Upper lobe of left lung (tissue), 6 donors: ENCODE measurements around the gene UBASH3B. TPM values are rescaled to one million over a fixed set of nuclear protein-coding genes. Genes with fewer than 3 reads are reported as not detected.

Experiments
- ATAC-seq, 2 donors: fragments of 200-7000 bp; cut with Tn5 transposase; one replicate each; pipeline ENCODE4 v1.9.1; 2022; ENCODE audit warnings: mild to moderate bottlenecking in 2 of 2, moderate library complexity in 2 of 2; ENCODE audit not compliant: low FRiP score in 2 of 2
- DNase-seq, 2 donors: peaks; one replicate each; pipeline ENCODE4 v3.0.0-alpha.2; 2019 to 2020
- H3K27ac ChIP-seq, 4 donors: fragments of 200-600 bp; sonication (generic); one replicate each; pipeline ENCODE4 v1.5.1; 2016 to 2019
- H3K27me3 ChIP-seq, 4 donors: fragments of 200-600 bp; sonication (generic); one replicate each; pipeline ENCODE4 v1.5.1; 2017 to 2019
- H3K36me3 ChIP-seq, 4 donors: fragments of 200-600 bp; sonication (generic); one replicate each; pipeline ENCODE4 v1.5.1; 2016 to 2019
- H3K4me1 ChIP-seq, 4 donors: fragments of 200-600 bp; sonication (generic); one replicate each; pipeline ENCODE4 v1.5.1; 2018 to 2019
- H3K4me3 ChIP-seq, 4 donors: fragments of 200-600 bp; sonication (generic); one replicate each; pipeline ENCODE4 v1.5.1; 2017 to 2019; ENCODE audit warnings: mild to moderate bottlenecking in 2 of 4, moderate library complexity in 1 of 4
- H3K9me3 ChIP-seq, 4 donors: fragments of 200-600 bp; sonication (generic); one replicate each; pipeline ENCODE4 v1.5.1; 2018 to 2019
- CTCF ChIP-seq, 6 experiments: fragments of 450-650 bp in 4 of 6; fragments of 200-600 bp in 2 of 6; sonication (generic) in 2 of 6; IDR thresholded peaks; one replicate each; pipeline ENCODE4 v1.5.1; 2016 to 2019; ENCODE audit warnings: antibody characterized with exemption in 6 of 6
- EP300 ChIP-seq, 4 donors: sonication (generic); formaldehyde crosslinking; IDR thresholded peaks; one replicate each; pipeline ENCODE4 v1.5.1; 2017; ENCODE audit warnings: antibody characterized with exemption in 4 of 4, control low read depth in 2 of 4
- POLR2A ChIP-seq, 4 donors: fragments of 450-650 bp; IDR thresholded peaks; one replicate each; pipeline ENCODE4 v1.5.1; 2016 to 2017; ENCODE audit warnings: antibody characterized with exemption in 4 of 4, mild to moderate bottlenecking in 2 of 4
- POLR2AphosphoS5 ChIP-seq, 2 donors: sonication (generic); formaldehyde crosslinking; IDR thresholded peaks; one replicate each; pipeline ENCODE4 v1.5.1; 2017; ENCODE audit warnings: antibody characterized with exemption in 2 of 2
- WGBS, 2 donors: methylation state at CpG; one replicate each; pipeline ENCODE4 v1.1.5; 2017 to 2018; 5-methylcytosine and 5-hydroxymethylcytosine counted together
- total RNA-seq, 6 donors: library from RNA; depleted of rRNA in 4 of 6; stranded (reverse); fragments of >200 nt in 4 of 6; gene quantifications; one replicate each; pipeline versions ENCODE4 v1.1.0 to v1.2.1, GENCODE V29; 2016 to 2021
- donor health status: DM: no; HTN: no; CAD: no; lungs with moderate emphysema.
- donor health status: DM: no; HTN: yes; CAD: no; lungs with severe emphysema.

Gene UBASH3B
- total RNA-seq, 6 donors from 2014 or later, result 24.0 to 54.2 (median 40.4) TPM

GRCh38 chr11:122627745-122628144 lies 27.8 kb upstream of the UBASH3B start:
- no peaks in the 10 kb centered on the region for H3K9me3 ChIP-seq
- no peaks in the 10 kb centered on the region for H3K36me3 ChIP-seq
- H3K27me3 ChIP-seq, result no peaks in the 10 kb centered on the region
- no peak overlapping the region for H3K4me3 ChIP-seq
- H3K27ac ChIP-seq, result no peak overlapping the region
- WGBS, 2 donors, result 91 to 92% methylated on average over 3 of the region's 3 CpGs
- ATAC-seq, result no peak
- TF ChIP-seq EP300 (IDR thresholded peaks at IDR 0.05), result no peak
- TF ChIP-seq CTCF (IDR thresholded peaks at IDR 0.05), result no peak
- TF ChIP-seq POLR2AphosphoS5 (IDR thresholded peaks at IDR 0.05), result no peak
- no peak for TF ChIP-seq POLR2A (IDR thresholded peaks at IDR 0.05)
- H3K4me1 ChIP-seq, result peaks cover 0 to 5% (median 0%) of the 10 kb centered on the region in 4 donors
- no peak for DNase-seq

- H3K36me3 ChIP-seq, result no peaks in the 10 kb centered on the region
Observed at GRCh38 chr11:122628810-122629555, 26.5 kb upstream of the UBASH3B start.

GRCh38 chr11:122632181-122632824 lies 23.2 kb upstream of the UBASH3B start:
- Histone ChIP-seq H3K9me3 (no peaks in the 10 kb centered on the region), H3K27me3 (no peaks in the 10 kb centered on the region), H3K4me3 (no peak overlapping the region), H3K27ac (no peak overlapping the region), H3K4me1 (peaks cover 0 to 5% (median 0%) of the 10 kb centered on the region in 4 donors), H3K36me3 (no peaks in the 10 kb centered on the region)
- 41 to 66% methylated on average over 11 of the region's 11 CpGs for WGBS, 2 donors
- TF ChIP-seq EP300 (IDR thresholded peaks at IDR 0.05) (no peak), POLR2A (IDR thresholded peaks at IDR 0.05) (no peak), CTCF (IDR thresholded peaks at IDR 0.05) (no peak), POLR2AphosphoS5 (IDR thresholded peaks at IDR 0.05) (no peak)
- no peak for ATAC-seq
- DNase-seq, result no peak

More at GRCh38 chr11:122628810-122629555, 26.5 kb upstream of the UBASH3B start:
- ATAC-seq (peak; percentile 79 to 87), DNase-seq (peak in 1 of 2 donors; percentile 72)
- TF ChIP-seq CTCF (IDR thresholded peaks at IDR 0.05), result peak; percentile 67 to 80 (median 78)
- no peak for TF ChIP-seq EP300 (IDR thresholded peaks at IDR 0.05)
- Histone ChIP-seq H3K9me3 (no peaks in the 10 kb centered on the region), H3K27ac (no peak overlapping the region), H3K27me3 (no peaks in the 10 kb centered on the region), H3K4me1 (peaks cover 0 to 5% (median 0%) of the 10 kb centered on the region in 4 donors), H3K4me3 (no peak overlapping the region)
- WGBS, 2 donors, result 40 to 41% methylated on average over 9 of the region's 9 CpGs

- ATAC-seq, result peak in 1 of 2 donors; percentile 70
Observed at GRCh38 chr11:122633219-122633829, 22.2 kb upstream of the UBASH3B start.

More at GRCh38 chr11:122633219-122633829, 22.2 kb upstream of the UBASH3B start:
- 41 to 67% methylated on average over 8 of the region's 8 CpGs for WGBS, 2 donors
- H3K27me3 ChIP-seq, result no peaks in the 10 kb centered on the region
- H3K4me1 ChIP-seq, result peaks cover 0 to 5% (median 0%) of the 10 kb centered on the region in 4 donors
- TF ChIP-seq CTCF (IDR thresholded peaks at IDR 0.05) (peak in 5 of 6 experiments; percentile 30 to 56 (median 36)), POLR2AphosphoS5 (IDR thresholded peaks at IDR 0.05) (no peak), POLR2A (IDR thresholded peaks at IDR 0.05) (no peak), EP300 (IDR thresholded peaks at IDR 0.05) (no peak)
- no peaks in the 10 kb centered on the region for H3K9me3 ChIP-seq
- DNase-seq, result no peak
- no peak overlapping the region for H3K27ac ChIP-seq
- H3K36me3 ChIP-seq, result no peaks in the 10 kb centered on the region
- no peak overlapping the region for H3K4me3 ChIP-seq
